GM21529 (cell line): ENCODE data around the gene LRRC57.
"Not testable (repeated sequence)": the region's sequence is repeated elsewhere in the genome, so short reads cannot be mapped to it uniquely, and the experiment has no call there.

Experiments used
- ATAC-seq: cut with Tn5 transposase; IDR thresholded peaks from one replicate; pipeline ENCODE4 v1.9.1; 2021; ENCODE audit not compliant: unreplicated experiment

LRRC57 gene

DNA sequence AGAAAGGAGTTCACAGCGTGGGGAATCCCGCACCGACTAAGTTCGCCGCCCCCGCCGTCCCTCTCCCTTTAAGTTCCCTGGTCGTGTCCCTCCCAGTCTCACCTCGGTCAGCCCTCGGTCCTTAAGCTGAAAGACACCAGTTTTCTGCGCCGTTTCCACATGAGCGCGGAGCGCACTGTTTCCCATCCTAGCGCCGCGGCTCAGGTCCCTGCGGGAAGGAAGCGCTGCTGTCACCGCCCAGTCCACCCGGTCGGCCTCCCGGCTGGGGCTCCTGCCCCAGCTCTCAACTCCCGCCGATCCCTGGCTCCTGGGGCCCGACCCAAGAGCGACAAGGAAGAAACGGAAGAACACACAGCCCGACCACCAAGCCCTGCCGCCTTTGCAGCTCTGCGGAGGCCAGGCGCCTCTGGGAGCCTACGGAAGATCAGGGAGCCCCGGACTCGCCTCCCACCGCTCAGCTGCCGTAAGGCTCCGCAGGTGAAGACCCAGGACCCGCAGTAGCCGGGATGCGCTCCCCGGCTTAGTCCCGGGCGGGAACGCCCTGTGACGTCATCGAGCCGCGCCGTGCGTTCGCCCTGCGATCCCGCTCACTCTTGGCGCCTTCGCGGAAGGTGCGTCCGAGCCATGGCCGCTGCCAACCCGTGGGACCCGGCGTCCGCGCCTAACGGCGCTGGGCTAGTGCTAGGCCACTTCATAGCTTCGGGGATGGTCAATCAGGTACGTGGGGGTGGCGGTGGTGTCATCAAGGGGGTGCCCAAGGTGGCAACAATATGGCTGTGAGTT lies at the start of gene LRRC57, which contains the start of gene HAUS2:
TSS of gene LRRC57 (minus strand) at position 545 of the 783 bp plus-strand sequence. CDS start at position 186, 359 bp downstream.
TSS of gene HAUS2 (plus strand) at position 590 of the 783 bp plus-strand sequence. CDS start at position 625, 35 bp downstream.
- peak; percentile 76 for ATAC-seq

DNA sequence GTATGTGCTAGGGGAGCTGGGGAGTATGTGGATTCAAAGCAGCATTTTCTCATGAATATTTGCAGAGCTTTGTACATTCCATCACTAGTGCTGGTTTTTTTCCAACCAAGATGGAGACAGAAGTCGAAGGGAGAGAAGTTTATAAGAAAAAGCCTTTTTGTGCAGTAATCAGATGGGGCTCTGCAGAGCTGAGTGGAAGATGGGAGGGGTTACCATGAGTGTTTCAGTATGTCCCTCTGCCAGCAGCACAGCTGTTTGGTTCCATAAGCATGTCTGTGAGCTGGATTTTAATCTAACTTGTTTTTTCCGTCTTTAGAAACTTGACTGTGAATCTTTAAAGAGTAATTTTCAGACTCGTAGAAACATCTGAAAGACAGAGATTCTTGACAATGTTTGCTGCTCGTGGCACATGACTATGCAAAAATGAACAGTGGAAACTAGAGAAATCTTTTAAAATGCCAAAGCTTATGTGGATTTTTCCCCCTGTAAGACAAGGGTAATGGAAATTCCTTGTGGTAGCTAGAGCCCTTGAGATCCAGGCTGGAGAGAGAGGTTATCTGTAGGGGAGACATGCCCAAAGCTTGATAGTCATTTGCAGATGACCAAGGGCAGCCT lies 47.1 kb upstream of the LRRC57 start:
- no peak for ATAC-seq

DNA sequence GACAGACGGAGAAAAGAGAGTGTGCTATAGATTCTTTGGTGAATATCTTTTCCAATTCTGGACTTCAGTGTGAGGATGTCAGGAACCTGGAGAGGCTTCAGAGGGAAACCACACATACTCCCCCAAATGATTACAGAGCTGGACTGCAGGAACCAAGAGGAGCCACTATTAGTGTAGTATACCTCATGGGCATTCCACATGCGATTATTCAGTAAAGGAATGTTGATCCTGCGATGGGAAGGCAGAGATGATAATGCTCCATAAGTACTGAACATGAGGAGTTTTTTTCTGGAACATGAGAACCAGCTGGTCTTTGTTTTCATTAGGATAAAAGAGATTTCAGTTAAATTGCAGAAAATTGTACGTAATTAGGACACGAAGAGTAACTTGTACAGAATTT lies 45.5 kb upstream of the LRRC57 start:
- ATAC-seq, result no peak

DNA sequence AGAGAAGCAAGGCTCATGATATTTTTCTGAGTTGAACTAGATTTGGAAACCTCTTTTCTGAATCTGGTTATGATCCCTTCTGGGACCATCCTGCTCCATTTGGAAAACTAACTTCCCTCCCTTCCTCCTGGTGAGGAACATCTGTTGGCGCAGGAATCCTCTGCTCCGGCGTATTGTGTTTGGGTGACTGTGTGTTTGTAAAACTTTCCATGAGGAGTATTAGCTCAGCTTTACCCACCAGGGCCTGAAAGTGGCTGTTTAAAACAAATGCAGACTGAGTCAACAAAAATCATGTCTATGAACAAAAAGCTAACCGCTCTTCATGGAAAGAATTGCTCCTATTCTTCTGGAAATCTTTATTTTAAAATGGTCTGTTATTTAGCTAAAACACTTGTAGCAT lies 44.5 kb upstream of the LRRC57 start:
- no peak for ATAC-seq

DNA sequence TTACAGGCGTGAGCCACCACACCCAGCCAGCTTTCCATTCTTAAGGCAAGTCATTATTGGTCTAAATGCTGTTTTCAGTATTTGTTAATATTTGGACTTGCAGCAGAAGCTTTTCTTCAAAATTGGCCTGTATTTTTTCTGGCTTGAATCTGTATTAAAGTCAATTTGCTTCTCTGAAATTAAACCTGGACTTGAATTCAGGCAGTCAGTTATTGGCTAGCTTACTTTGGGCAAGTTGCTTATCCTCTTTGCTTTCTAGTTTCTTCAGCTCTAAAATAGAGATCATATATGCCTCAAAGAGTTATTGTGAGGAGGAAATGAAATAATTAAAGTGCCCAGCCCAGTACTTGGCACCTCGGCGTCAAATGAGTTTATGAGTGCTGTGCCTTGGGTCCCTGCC lies 44.1 kb upstream of the LRRC57 start:
- no peak for ATAC-seq

DNA sequence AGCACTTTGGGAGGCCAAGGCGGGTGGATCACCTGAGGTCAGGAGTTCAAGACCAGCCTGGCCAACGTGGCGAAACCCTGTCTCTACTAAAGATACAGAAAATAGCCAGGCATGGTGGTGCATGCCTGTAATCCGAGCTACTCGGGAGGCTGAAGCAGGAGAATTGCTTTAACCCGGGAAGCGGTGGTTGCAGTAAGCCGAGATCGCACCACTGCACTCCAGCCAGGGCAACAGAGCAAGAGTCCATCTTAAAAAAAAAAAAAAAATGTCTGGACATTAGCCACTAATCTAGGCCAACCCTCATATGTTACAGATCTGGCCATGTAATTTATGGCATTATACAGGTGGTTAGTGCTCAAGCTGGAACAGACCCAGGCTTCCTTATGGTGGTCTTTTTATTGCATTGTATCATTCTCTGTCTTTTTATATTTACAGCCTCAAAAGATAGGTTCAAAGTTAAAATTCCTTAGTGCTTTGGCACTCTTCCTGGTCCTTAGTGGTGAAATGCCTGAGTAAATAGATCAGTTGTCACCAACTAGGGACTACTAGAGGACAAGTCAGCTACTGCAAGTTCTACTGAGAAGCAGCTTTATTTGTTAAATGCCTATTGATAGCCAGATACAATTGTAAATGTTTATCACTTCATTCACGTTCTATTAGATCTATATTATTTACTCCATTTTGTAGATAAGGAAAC lies 42.8 kb upstream of the LRRC57 start:
- no peak for ATAC-seq

DNA sequence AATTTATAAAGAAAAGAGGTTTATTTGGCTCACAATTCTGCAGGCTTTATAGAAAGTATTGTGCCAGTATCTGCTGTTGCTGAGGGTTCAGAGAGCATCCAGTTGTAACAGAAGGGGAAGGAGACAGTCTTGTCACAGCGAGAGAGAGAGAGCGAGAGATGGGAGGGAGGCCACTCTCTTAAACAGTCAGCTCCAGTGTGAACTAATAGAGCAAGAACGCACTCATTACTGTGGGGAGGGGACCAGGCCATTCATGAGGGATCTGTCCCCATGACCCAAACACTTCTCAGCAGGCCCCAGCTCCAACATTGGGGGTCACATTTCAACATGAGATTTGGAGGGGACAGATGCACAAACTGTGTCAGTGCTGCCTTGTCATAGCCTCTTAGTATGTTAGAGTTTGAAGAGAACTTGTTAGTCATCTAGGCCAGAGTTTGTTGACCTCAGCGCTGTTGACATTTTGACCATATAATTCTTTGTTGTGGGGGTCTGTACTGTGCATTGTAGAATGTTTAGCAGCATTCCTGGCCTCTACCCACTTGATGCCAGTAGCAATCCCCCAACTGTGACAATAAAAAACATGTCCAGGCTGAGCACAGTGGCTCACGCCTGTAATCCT lies 42.1 kb upstream of the LRRC57 start:
- ATAC-seq, result no peak

DNA sequence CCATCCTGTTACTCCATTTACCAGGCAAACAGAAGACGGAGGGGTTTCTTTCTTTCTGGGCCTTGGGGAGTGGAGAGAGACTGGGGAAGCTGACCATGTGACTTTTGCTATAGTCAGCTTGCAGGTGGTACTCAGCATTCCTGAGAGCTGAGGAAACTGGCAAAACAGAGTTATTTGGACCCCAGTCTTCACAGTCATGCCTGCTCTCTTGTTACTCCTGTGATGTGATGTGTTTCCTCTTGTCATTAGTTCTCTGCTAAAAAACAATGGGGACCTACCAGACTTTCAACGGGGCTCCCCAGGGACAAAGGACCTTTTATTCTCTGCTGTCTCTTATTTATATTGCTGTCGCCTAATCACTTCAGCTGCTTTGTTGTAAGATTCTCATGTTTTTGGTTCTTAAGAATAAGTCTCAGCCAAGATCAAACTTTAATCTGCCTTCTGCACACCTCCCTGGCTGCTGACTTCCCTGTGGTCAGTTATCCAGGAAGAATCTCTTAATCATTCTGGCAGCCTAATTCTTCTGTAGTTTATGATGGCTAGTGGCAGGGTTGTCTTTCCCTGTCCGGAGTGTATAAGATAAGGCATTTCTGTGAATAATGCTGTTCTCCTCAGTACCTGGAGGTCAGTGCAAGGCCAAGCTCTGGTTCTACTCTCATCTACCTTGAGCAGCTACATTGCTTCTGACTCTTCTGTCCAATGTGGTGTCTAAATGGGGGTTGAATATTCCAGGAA lies 35.6 kb upstream of the LRRC57 start:
- ATAC-seq, result no peak

DNA sequence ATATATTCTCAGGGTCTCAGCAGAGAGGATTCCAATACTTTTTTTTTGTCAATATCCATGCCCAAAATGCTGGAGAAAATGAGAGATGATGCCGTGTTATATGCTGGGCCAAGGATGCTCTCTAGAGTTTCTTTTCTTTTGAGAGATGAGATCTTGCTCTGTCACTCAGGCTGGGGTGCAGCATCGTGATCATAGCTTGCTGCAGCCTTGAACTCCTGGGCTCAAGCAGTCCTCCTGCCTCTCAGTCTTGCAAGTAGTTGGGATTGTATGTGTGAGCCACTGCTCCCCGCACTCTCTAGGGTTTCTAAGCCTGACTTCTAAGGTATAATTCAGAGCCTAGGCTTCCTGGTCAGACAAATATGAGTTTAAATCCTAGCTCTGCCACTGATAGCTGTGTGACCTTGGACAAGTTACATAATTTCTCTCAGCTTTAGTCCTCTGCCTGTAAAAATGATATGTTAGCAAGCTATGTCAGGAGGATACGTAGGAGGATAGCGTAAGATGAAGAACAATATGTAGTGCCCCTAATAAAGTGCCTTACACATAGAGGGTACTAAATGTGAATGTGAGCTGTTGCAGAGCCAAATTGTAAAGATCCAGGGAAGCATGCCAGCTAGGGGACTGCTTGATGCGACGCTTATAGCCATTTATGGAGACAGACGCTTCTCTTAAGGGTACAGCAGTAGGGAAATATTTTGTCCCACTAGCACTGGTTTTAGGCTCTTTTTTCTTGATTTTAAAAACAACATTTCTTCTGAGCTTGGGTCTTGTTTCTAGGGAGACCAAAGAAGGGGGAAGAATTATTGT lies 34.2 kb upstream of the LRRC57 start:
- ATAC-seq, result no peak

DNA sequence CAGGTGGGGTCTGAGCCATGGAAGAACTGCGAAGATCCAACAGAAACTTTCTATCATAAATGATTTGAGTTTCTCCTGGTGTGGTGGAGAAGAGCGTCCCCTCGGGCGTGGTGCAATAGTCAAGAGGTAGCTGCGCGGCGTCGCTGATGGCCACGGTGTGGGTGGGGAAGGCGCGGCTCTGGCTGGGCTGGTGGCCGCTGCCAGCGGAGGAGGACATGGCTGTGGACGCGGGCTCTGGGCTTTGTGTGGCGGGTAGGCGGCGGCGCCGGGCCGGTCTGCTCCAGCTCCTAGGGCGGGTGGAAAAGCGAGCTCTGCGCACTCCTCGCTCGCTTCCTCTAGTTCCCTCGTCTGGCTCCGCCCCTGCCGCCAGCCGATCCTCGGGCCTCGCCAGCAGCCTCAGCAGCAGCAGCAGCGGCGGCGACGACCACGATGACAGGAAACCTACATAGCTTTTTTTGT lies 32.7 kb upstream of the LRRC57 start:
- ATAC-seq, result peak; percentile 88

DNA sequence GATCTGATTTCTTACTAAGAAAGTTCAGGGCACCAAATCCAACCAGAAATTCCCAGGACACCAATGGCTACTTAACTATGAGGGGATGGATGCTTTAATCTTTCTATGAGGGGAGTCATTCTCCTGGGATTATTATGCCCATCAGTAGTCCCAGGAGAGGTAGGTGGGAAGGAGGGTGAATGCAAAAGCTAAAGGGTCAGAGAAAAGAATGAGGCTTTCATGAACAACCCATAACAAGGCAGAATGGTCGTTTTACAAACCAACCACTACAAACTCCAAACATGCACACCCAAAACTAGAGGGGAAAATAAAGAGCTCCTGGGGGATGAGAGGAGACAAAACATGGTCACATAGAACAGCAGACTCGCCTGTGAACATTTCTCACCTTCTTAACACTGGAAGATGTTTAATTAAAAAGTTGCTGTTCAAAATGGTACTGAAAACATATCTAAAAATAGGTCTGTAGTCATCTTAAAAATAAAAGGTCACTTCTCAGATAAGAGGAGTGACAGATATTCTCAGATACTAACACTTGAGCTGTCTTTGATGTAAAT lies 30.5 kb upstream of the LRRC57 start:
- no peak for ATAC-seq

DNA sequence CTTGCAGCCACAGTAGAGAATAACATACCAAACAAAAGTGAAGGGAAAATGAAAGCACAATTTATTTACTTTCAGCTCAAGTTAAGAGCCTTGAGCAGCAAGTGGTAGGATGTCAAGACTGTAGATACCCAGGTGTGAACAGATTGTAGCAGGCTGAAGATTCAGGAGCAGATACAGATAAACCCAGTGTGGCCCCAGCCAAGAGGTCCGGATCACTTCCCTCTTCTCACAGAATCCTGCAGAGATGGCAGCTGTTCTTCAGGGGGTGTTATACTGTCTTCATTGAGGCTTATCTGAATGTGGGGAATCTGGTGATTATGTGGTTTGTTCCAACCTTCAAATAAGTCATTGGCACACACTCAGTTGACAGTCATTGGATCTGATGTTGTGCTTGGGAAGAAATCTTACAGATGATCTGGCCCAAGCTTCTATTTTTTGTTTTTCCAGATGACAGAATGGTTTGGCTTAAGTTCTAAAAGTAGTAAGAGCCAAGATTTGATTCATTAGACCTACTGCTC lies 29.0 kb upstream of the LRRC57 start:
- no peak for ATAC-seq

DNA sequence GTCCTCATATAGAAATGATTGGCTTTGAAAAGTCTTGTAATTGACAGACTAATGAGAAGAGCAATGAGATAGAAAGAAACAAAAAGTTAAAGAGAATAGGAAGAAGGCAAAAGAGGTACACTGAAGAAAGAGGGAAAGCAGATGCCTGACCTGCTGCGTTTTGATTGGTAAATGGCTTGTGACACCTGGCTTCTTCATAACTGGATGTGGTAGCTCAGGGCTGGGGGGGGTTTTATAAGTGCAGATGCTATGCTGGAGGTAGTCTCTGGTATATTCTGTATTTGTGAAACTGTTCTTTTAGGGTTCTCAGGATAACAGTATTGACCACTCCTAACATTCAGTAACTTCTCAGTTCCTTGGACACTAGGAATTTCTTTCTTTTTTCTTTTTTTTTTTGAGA lies 28.2 kb upstream of the LRRC57 start:
- ATAC-seq, result no peak

DNA sequence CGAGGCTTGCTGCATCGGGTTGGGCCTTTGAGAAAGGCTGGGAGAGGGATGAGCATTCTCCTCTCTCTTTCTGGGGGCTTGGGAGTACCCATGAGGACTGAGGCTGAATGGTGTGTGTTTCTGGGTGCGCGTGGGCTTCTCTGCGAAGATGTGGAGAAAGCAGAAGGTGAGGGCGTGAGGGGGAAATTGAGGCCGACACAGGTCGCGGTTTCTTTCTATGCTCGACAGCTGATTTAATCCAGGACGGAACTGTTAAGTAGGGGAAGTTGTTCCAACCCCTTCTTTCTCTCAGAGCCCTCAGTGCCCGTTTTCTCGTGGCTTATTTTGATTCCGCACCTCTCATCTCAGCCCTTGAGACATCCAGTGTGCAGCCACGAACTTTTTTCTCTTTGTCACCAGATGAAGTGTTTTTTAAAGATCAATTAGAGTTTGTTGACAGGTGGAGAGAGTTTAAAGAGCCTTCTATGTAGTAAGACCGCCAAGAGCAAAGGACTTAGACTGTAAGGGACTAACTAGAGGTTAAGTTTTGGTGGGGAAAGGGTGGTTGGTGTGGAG lies 27.5 kb upstream of the LRRC57 start:
- ATAC-seq, result no peak

DNA sequence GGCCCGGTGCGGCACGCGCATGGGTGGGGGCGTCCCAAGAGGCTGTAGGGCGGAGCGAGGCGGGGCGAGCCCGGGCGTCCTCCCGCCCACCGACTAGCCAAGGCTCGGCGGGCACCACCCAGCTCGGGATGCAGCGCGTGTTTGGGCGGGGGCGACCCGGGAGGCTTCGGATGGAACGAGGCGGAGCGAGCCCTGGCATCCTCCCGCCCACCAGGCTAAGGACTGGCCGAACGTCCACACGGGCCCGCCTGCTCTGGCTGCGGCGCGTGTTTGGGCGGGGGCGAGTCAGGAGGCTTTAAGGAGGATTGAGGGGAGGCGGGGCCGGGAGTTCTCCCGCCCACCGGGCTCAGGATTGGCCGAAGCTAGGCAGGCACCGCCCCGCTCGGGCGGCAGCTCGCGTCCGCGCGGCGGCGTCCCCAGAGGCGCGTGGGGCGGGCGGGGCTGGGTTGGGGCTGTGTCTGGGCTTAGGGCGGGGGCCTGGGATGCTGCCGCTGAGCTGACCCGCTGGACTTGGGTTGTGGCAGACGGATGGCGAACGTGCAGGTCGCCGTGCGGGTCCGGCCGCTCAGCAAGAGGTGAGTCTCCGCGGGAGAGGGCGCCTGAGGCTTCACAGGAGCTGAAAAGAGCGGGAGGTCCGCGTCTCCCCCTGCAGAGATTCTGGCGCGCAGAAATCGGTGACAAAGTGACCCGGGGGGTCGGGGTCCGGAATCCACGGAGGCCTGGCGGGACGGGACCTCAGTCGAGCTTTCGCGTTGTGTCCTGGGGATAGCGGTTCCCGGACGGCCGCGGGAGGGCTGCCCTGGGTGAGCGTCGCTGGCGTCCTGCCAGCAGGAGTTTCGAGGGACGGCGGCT lies 26.8 kb upstream of the LRRC57 start, which contains the start of gene STARD9:
TSS of gene STARD9 (plus strand) at position 419 of the 852 bp plus-strand sequence. CDS start at position 529, 110 bp downstream.
- ATAC-seq, result peak; percentile 88

DNA sequence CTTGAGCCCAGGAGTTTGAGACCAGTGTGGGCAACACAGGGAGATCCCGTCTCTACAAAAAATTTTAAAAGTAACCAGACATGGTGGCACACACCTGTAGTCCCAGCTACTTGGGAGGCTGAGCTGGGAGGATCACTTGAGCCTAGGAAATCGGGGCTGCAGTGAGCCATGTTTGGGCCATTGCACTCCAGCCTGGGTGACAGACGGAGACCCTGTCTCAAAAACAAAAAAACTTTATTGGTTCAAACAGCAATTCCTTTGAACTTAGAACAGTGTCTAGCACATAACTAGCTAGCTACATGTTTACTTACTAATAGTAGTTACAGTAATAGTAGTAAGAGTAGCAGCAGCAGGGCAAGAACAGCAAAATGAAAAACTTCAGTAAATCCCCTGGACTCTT lies 10.1 kb upstream of the LRRC57 start:
- no peak for ATAC-seq

DNA sequence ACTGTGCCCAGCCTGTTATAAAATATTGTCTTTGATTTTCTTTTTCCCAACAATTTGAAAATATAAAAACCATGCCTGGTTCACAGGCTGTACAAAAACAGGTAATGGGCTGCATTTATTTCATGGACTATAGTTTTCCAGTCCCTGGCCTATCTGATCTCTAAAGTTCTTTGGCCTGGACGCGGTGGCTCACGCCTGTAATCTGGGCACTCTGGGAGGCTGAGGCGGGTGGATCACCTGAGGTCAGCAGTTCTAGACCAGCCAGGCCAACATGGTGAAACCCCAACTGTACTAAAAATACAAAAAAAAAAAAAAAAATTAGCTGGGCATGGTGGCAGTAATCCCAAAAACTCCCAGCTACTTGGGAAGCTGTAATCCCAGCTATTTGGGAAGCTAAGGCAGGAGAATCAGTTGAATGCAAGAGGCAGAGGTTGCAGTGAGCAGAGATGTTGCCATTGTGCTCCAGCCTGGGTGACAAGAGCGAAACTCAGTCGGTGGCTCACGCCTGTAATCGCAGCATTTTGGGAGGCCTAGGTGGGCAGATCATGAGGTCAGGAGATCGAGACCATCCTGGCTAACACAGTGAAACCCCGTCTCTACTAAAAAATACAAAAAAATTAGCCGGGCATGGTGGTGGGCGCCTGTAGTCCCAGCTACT lies 8.1 kb upstream of the LRRC57 start:
- not testable (repeated sequence) for ATAC-seq
